ENCODE results near the gene CYP4F12.

CYP4F12 gene

DNA sequence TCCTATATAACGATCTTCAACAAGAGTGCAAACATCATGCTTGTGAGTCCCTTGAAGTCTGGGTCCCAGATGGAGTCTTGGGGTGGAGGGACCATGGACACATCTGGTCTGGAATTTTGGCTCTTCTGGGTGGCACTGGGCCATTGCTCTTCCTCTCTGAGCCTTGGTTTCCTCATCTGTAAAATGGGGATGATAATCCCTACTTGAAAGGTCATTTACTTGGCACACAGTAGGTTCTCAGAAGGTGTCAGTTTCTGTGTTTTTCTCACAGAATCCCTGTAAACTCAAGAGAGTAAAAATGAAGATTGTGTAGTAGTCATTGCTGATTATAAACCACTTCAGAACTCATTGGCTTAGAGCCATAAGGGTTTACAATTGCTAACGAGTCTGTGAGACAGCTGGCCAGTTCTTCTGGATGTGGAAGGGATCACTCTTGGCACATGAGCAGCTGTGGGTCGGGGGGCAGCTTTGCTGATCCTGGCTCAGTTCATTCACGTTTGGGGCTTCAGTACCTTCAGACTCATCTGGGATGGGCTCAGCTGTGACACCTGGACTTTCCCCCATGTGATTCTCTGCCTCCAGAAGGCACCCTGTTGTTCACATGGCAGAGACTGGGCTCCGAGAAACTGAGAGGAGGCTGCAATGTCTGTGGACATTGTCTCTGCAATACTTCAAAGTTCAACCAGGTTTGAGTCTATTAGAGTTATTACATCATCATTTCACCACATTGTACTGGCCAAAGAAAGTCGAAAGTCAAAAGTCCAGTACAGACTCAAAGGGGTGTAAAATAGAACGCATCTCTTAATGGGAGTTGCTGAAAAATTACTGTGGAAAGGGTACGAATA is 7.8 kb downstream of the CYP4F12 start:
- H3K9ac ChIP-seq (ENCODE audit: insufficient read length) = no peak overlapping the region
- H3K36me3 ChIP-seq (ENCODE audit: insufficient read depth, low read length) = no peaks in the 10 kb centered on the region
- no peak overlapping the region for H3K4me3 ChIP-seq
- H3K9me3 ChIP-seq (ENCODE audit: low read depth, low read length) = no peaks in the 10 kb centered on the region
- no peak for TF ChIP-seq EZH2 (IDR thresholded peaks at IDR 0.05)
- no peak for TF ChIP-seq POLR2AphosphoS5 (IDR thresholded peaks at IDR 0.05; ENCODE audit: borderline replicate concordance, low read depth, low read length)
- no peak for TF ChIP-seq FOXP2 (optimal IDR thresholded peaks at IDR 0.05; ENCODE audit: control extremely low read depth, extremely low read length, insufficient read depth)
- no peak for DNase-seq (ENCODE audit: low read depth, low spot score)
- no peak overlapping the region for H3K27ac ChIP-seq

DNA sequence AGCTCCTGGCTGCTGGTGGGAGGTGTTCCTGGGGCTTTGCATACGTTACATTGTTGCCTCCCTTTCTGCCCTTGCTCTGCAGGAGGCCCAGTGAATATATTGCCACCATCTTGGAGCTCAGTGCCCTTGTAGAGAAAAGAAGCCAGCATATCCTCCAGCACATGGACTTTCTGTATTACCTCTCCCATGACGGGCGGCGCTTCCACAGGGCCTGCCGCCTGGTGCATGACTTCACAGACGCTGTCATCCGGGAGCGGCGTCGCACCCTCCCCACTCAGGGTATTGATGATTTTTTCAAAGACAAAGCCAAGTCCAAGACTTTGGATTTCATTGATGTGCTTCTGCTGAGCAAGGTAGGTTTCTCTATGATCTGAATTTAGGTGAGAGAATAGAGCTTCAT is 10.5 kb downstream of the CYP4F12 start:
- TF ChIP-seq EZH2 (IDR thresholded peaks at IDR 0.05) (no peak), POLR2AphosphoS5 (IDR thresholded peaks at IDR 0.05; ENCODE audit: borderline replicate concordance, low read depth, low read length) (no peak), FOXP2 (optimal IDR thresholded peaks at IDR 0.05; ENCODE audit: control extremely low read depth, extremely low read length, insufficient read depth) (no peak)
- DNase-seq (ENCODE audit: low read depth, low spot score) = no peak
- Histone ChIP-seq H3K4me3 (no peak overlapping the region), H3K36me3 (ENCODE audit: insufficient read depth, low read length) (no peaks in the 10 kb centered on the region), H3K9me3 (ENCODE audit: low read depth, low read length) (no peaks in the 10 kb centered on the region), H3K27ac (no peak overlapping the region), H3K9ac (ENCODE audit: insufficient read length) (no peak overlapping the region)

DNA sequence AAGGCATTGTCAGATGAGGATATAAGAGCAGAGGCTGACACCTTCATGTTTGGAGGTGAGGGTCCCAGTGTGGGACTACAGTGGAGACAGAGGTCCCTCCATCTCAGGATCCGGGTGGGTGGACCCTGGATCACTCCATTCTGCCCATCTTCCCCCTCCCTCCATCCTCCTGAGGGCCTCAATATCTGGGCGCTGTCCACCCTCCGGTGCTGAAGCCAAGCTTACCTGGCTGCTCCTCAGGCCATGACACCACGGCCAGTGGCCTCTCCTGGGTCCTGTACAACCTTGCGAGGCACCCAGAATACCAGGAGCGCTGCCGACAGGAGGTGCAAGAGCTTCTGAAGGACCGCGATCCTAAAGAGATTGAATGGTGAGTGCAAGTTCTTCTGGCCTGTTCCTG is 11.9 kb downstream of the CYP4F12 start:
- Histone ChIP-seq H3K4me3 (no peak overlapping the region), H3K9me3 (ENCODE audit: low read depth, low read length) (no peaks in the 10 kb centered on the region), H3K27ac (no peak overlapping the region), H3K9ac (ENCODE audit: insufficient read length) (no peak overlapping the region), H3K36me3 (ENCODE audit: insufficient read depth, low read length) (no peaks in the 10 kb centered on the region)
- TF ChIP-seq EZH2 (IDR thresholded peaks at IDR 0.05) (no peak), FOXP2 (optimal IDR thresholded peaks at IDR 0.05; ENCODE audit: control extremely low read depth, extremely low read length, insufficient read depth) (no peak), POLR2AphosphoS5 (IDR thresholded peaks at IDR 0.05; ENCODE audit: borderline replicate concordance, low read depth, low read length) (no peak)
- no peak for DNase-seq (ENCODE audit: low read depth, low spot score)

DNA sequence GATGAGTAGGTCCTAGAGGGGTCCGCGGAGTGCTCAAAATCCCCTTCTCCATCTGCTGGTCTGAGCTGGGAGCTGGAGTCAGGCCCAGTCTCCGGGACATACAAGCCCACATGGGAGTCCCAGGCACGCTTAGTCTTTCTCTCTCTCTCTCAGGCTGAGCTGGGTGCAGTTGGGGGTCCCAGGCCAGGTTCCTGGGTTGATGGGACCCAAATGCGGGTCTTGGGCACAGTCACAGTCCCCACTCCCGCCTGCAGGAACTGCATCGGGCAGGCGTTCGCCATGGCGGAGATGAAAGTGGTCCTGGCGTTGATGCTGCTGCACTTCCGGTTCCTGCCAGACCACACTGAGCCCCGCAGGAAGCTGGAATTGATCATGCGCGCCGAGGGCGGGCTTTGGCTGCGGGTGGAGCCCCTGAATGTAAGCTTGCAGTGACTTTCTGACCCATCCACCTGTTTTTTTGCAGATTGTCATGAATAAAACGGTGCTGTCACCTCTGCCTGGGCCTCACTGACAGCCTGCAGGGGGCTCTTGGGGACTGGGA is 23.8 kb downstream of the CYP4F12 start:
- Histone ChIP-seq H3K4me3 (no peak overlapping the region), H3K9me3 (ENCODE audit: low read depth, low read length) (no peaks in the 10 kb centered on the region), H3K27ac (no peak overlapping the region), H3K36me3 (ENCODE audit: insufficient read depth, low read length) (no peaks in the 10 kb centered on the region), H3K9ac (ENCODE audit: insufficient read length) (no peak overlapping the region)
- no peak for DNase-seq (ENCODE audit: low read depth, low spot score)
- TF ChIP-seq EZH2 (IDR thresholded peaks at IDR 0.05) = no peak
- TF ChIP-seq POLR2AphosphoS5 (IDR thresholded peaks at IDR 0.05; ENCODE audit: borderline replicate concordance, low read depth, low read length) = no peak
- TF ChIP-seq FOXP2 (optimal IDR thresholded peaks at IDR 0.05; ENCODE audit: control extremely low read depth, extremely low read length, insufficient read depth) = no peak

DNA sequence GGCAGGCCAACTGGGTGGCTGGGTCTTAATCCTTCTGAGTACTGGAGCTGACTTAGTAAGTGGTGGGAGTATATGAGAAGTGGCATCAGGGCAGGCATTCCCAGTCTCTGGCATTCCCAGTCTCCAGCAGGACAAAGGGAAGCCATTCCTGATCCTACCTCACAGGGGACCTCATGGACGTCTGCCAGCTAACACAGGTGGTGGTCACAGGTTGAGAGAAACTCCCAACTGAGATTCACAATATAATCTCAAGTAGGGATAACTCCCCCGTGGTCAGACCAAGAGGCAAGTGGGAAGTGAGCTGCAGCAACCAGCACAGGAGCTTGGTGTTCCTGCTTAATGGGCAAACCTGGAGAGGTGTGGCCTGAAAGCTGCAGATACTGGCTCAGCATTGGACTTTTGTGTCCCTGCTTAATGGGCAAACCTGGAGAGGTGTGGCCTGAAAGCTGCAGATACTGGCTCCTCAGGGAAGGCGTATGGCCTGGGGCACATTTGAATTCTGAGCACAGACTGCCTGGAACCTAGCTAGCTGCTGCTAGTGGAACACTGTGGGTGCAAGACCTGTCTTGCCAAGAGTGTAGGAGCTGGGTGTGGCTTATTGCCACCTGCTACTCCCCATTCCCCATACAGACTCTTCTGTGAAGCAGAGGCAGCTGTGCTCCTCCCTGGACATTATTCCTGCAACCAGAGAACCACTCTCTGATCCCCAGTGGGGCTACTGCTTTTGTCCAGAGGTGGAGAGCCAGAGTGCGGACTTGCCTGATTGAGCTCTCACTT is 29.1 kb downstream of the CYP4F12 start:
- Histone ChIP-seq H3K36me3 (ENCODE audit: insufficient read depth, low read length) (no peaks in the 10 kb centered on the region), H3K9me3 (ENCODE audit: low read depth, low read length) (no peaks in the 10 kb centered on the region), H3K9ac (ENCODE audit: insufficient read length) (no peak overlapping the region), H3K27ac (no peak overlapping the region), H3K4me3 (no peak overlapping the region)
- no peak for DNase-seq (ENCODE audit: low read depth, low spot score)
- TF ChIP-seq EZH2 (IDR thresholded peaks at IDR 0.05) (no peak), FOXP2 (optimal IDR thresholded peaks at IDR 0.05; ENCODE audit: control extremely low read depth, extremely low read length, insufficient read depth) (no peak), POLR2AphosphoS5 (IDR thresholded peaks at IDR 0.05; ENCODE audit: borderline replicate concordance, low read depth, low read length) (no peak)

DNA sequence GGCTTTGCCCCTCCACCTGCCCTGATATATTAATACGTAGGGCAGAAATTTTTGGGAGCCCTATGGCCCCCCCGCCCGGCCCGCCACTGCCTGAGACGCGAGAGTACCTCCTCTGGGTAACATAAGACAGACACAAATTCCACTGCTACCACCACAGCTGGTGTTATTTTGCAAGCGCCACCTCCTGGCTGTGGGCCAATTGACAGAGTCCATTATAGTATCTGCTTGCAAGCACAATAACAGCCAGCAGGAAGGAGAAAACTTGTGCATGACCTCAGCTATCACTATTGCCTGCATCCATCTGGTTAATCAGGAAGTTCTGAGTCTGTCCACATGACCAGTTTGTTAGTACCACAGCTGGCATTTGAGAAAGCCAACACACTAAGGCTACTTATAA is 29.6 kb downstream of the CYP4F12 start:
- no peak overlapping the region for H3K4me3 ChIP-seq
- H3K9me3 ChIP-seq (ENCODE audit: low read depth, low read length) = no peaks in the 10 kb centered on the region
- DNase-seq (ENCODE audit: low read depth, low spot score) = peak; percentile 32
- no peak overlapping the region for H3K27ac ChIP-seq
- TF ChIP-seq POLR2AphosphoS5 (IDR thresholded peaks at IDR 0.05; ENCODE audit: borderline replicate concordance, low read depth, low read length) (no peak), EZH2 (IDR thresholded peaks at IDR 0.05) (no peak), FOXP2 (optimal IDR thresholded peaks at IDR 0.05; ENCODE audit: control extremely low read depth, extremely low read length, insufficient read depth) (no peak)
- no peak overlapping the region for H3K9ac ChIP-seq (ENCODE audit: insufficient read length)
- no peaks in the 10 kb centered on the region for H3K36me3 ChIP-seq (ENCODE audit: insufficient read depth, low read length)

DNA sequence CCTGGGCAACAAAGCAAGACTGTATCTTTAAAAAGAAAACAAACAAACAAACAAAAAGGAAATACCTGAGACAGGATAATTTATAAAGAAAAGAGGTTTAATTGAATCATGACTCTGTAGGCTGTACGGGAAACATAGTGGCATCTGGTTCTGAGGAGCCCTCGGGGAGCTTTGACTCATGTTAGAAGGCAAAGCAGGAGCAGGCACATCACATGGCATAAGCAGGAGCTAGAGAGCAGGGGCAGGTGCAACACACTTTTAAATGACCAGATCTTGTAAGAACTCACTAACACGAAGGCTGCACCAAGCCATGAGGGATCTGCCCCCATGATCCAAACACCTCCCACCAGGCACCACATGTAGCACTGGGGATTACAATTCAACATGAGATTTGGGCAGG is 41.8 kb downstream of the CYP4F12 start:
- Histone ChIP-seq H3K9ac (ENCODE audit: insufficient read length) (no peak overlapping the region), H3K27ac (no peak overlapping the region), H3K9me3 (ENCODE audit: low read depth, low read length) (no peaks in the 10 kb centered on the region), H3K36me3 (ENCODE audit: insufficient read depth, low read length) (no peaks in the 10 kb centered on the region), H3K4me3 (no peak overlapping the region)
- TF ChIP-seq EZH2 (IDR thresholded peaks at IDR 0.05) (no peak), FOXP2 (optimal IDR thresholded peaks at IDR 0.05; ENCODE audit: control extremely low read depth, extremely low read length, insufficient read depth) (no peak), POLR2AphosphoS5 (IDR thresholded peaks at IDR 0.05; ENCODE audit: borderline replicate concordance, low read depth, low read length) (no peak)
- no peak for DNase-seq (ENCODE audit: low read depth, low spot score)

DNA sequence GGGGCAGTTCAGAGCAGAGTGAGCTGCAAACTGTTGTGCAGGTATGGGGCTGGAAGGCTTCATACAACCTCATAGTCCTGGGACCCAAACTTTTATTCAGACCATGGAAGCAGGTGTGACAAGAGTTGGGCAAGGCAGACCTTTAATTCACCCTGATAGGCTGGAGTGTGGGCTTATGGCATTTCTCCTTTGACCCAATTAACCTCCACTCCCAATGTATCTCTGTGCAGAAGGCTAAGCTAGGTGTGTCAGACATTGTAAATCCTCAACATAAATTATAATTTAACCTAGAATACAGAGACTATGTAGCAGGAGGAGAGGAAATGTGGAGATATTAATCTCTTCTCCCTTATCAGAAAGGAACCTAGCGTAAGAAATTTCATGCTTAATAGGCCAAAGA is 42.8 kb downstream of the CYP4F12 start:
- no peaks in the 10 kb centered on the region for H3K9me3 ChIP-seq (ENCODE audit: low read depth, low read length)
- no peak overlapping the region for H3K27ac ChIP-seq
- no peaks in the 10 kb centered on the region for H3K36me3 ChIP-seq (ENCODE audit: insufficient read depth, low read length)
- no peak for DNase-seq (ENCODE audit: low read depth, low spot score)
- TF ChIP-seq EZH2 (IDR thresholded peaks at IDR 0.05) = no peak
- TF ChIP-seq FOXP2 (optimal IDR thresholded peaks at IDR 0.05; ENCODE audit: control extremely low read depth, extremely low read length, insufficient read depth) = no peak
- no peak for TF ChIP-seq POLR2AphosphoS5 (IDR thresholded peaks at IDR 0.05; ENCODE audit: borderline replicate concordance, low read depth, low read length)
- H3K4me3 ChIP-seq = no peak overlapping the region
- no peak overlapping the region for H3K9ac ChIP-seq (ENCODE audit: insufficient read length)

All from SK-N-MC (cell line).